Activated CD8-positive, alpha-beta T cell treated with anti-CD3 and anti-CD28 coated beads for 36 hours (primary cell): Measurements from ENCODE around the gene MGAT5B. TPM values are rescaled to one million over a fixed set of nuclear protein-coding genes. Genes with fewer than 3 reads are reported as not detected.
A peak's percentile ranks its signal among the peaks of the same experiment; 100 is the strongest.

Experiments
- ATAC-seq: fragments of 200-7000 bp; cut with Tn5 transposase; one replicate; pipeline ENCODE4 v1.10.0; 2021; ENCODE audit warnings: mild to moderate bottlenecking, moderate library complexity
- CTCF ChIA-PET: fragments of 350-600 bp; sonication (Branson Sonifier 250); formaldehyde crosslinking; loops from one replicate; lab custom pipeline; 2021; ENCODE audit warnings: antibody characterized with exemption; lab: Charles Lee
- POLR2A ChIA-PET: fragments of 350-600 bp; sonication (Branson Sonifier 250); formaldehyde crosslinking; loops from one replicate; lab custom pipeline; 2021; ENCODE audit warnings: antibody characterized with exemption; lab: Charles Lee
- DNase-seq: peaks from one replicate; pipeline ENCODE4 v3.0.0-alpha.2; 2020
- H3K27ac Mint-ChIP-seq: one replicate; pipeline ENCODE4 v1.8.0; 2021; ENCODE audit warnings: mild to moderate bottlenecking, mixed read lengths
- H3K27me3 Mint-ChIP-seq: one replicate; pipeline ENCODE4 v1.8.0; 2021; ENCODE audit warnings: mixed read lengths
- H3K36me3 Mint-ChIP-seq: one replicate; pipeline ENCODE4 v1.8.0; 2021; ENCODE audit warnings: low read depth, mixed read lengths
- H3K4me1 Mint-ChIP-seq: one replicate; pipeline ENCODE4 v1.8.0; 2021; ENCODE audit warnings: low read depth, mixed read lengths
- H3K4me3 Mint-ChIP-seq: one replicate; pipeline ENCODE4 v1.8.0; 2021; ENCODE audit warnings: mild to moderate bottlenecking, moderate library complexity, mixed read lengths
- H3K9me3 Mint-ChIP-seq: one replicate; pipeline ENCODE4 v1.8.0; 2021; ENCODE audit warnings: mixed read lengths
- intact Hi-C: fragments of 100-400 bp; cut with micrococcal nuclease; formaldehyde crosslinking; loops from one replicate; pipeline ENCODE4 v1.10.0; 2022
- total RNA-seq, 2 experiments: library from RNA; stranded (reverse); gene quantifications; one replicate each; pipeline ENCODE4 v1.2.3, GENCODE V29; 2021
- TF ChIP-seq, protein P1 (sequence below): fragments of 200-600 bp; IDR thresholded peaks from one replicate; pipeline ENCODE4 v1.8.0; 2022; ENCODE audit warnings: antibody characterized with exemption, mild to moderate bottlenecking

Gene MGAT5B
- total RNA-seq, 2 experiments from 2014 or later = not detected

GRCh38 chr17:76923491-76923890, 55.3 kb downstream of the MGAT5B start:
- ATAC-seq = no peak
- ChIA-PET POLR2A (no interaction called here), CTCF (no interaction called here)
- intact Hi-C loops = no loop called here
- TF ChIP-seq, protein P1, sequence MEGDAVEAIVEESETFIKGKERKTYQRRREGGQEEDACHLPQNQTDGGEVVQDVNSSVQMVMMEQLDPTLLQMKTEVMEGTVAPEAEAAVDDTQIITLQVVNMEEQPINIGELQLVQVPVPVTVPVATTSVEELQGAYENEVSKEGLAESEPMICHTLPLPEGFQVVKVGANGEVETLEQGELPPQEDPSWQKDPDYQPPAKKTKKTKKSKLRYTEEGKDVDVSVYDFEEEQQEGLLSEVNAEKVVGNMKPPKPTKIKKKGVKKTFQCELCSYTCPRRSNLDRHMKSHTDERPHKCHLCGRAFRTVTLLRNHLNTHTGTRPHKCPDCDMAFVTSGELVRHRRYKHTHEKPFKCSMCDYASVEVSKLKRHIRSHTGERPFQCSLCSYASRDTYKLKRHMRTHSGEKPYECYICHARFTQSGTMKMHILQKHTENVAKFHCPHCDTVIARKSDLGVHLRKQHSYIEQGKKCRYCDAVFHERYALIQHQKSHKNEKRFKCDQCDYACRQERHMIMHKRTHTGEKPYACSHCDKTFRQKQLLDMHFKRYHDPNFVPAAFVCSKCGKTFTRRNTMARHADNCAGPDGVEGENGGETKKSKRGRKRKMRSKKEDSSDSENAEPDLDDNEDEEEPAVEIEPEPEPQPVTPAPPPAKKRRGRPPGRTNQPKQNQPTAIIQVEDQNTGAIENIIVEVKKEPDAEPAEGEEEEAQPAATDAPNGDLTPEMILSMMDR = no peak
- no peaks in the 10 kb centered on the region for H3K36me3 Mint-ChIP-seq
- H3K27ac Mint-ChIP-seq = no peak overlapping the region
- DNase-seq = no peak
- no peaks in the 10 kb centered on the region for H3K27me3 Mint-ChIP-seq
- H3K4me3 Mint-ChIP-seq = no peak overlapping the region
- no peaks in the 10 kb centered on the region for H3K9me3 Mint-ChIP-seq
- no peaks in the 10 kb centered on the region for H3K4me1 Mint-ChIP-seq

DNA sequence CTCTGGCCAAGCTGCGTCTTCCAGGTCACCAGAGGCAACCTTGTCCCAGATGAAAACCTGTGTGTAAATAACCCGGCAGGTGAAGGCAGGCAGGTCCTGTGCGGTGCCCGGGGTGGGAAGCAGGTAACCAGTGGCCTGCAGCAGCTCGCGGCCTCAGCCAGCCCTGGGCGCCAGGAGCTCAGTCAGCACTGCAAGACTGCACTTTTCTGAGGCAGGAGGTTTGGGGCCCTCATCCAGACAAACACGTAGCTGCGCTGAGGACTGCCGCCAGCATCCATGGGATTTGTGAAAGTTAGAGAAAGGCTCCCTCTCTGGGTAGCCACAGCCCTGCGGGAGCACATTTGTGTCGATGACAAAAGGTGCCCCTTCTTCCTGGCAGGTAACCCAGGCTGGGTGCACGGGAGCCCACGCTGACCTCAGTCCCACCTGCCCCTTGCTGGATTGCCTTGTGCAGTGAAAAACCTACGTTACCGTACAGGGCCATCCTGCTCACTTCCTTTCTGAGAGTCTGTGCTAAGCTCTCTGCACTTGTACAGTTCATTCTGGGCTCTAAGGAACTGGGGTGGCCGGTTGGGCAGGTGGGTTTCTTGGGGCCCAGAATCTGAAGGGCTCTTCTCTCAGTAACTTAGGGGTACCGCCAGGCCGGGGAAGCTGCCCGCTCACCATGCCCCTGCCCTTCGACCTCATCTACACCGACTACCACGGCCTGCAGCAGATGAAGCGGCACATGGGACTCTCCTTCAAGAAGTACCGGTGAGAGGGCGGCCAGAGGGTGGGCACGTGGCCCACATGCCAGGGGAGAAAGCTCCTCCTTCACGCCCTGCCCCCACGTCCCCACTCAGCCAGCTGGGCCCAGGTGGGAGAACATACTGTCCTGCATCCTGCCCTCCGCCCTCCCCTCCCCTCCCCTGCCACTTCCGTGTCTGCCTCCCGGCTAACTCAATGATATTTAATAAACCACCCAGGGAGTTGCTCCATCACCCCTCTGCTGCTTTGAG, 56.4 kb downstream of the MGAT5B start:
- H3K4me1 Mint-ChIP-seq = no peaks in the 10 kb centered on the region
- no peak overlapping the region for H3K27ac Mint-ChIP-seq
- TF ChIP-seq, protein P1 = no peak
- H3K27me3 Mint-ChIP-seq = no peaks in the 10 kb centered on the region
- ChIA-PET CTCF (no interaction called here), POLR2A (no interaction called here)
- intact Hi-C loops = no loop called here
- no peak for ATAC-seq
- H3K4me3 Mint-ChIP-seq = no peak overlapping the region
- H3K9me3 Mint-ChIP-seq = no peaks in the 10 kb centered on the region
- DNase-seq = peak; percentile 12
- no peaks in the 10 kb centered on the region for H3K36me3 Mint-ChIP-seq

GRCh38 chr17:76925441-76925891, 57.3 kb downstream of the MGAT5B start:
- Mint-ChIP-seq H3K4me3 (no peak overlapping the region), H3K27me3 (no peaks in the 10 kb centered on the region), H3K27ac (no peak overlapping the region), H3K9me3 (no peaks in the 10 kb centered on the region), H3K4me1 (no peaks in the 10 kb centered on the region), H3K36me3 (no peaks in the 10 kb centered on the region)
- TF ChIP-seq, protein P1 = no peak
- ChIA-PET CTCF (no interaction called here), POLR2A (no interaction called here)
- no peak for DNase-seq
- no peak for ATAC-seq
- intact Hi-C loops = no loop called here

DNA sequence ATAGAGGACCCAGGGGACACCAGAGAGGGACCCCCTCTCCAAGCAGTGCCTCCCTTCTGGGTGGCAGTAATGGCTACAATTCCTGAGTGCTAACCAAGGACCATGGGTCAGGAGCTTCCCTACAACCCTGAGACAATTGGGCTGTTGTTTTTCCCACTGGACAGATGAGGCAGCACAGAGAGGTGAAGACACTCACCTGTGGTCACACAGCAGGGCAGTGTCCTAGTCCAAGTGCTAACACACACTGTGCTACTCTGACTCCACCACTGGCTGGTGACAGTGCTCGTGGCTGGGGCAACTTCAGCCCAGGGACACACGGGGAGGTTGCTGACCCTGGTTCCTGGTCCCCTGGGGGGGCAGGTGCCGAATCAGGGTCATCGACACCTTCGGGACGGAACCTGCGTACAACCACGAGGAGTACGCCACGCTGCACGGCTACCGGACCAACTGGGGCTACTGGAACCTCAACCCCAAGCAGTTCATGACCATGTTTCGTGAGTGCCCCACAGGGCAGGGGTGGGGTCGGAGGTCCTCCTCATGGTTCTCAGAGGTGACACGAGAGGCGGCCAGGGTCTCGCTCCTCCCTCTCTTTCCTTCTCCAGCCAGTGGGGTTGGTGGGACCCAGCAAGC, 58.1 kb downstream of the MGAT5B start:
- DNase-seq = no peak
- Mint-ChIP-seq H3K27ac (no peak overlapping the region), H3K36me3 (no peaks in the 10 kb centered on the region), H3K27me3 (no peaks in the 10 kb centered on the region), H3K4me1 (no peaks in the 10 kb centered on the region), H3K4me3 (no peak overlapping the region), H3K9me3 (no peaks in the 10 kb centered on the region)
- no peak for ATAC-seq
- TF ChIP-seq, protein P1 = no peak
- intact Hi-C loops = no loop called here
- POLR2A ChIA-PET = no interaction called here
- CTCF ChIA-PET = interaction anchor here (1.0 kb wide), 1 partner anchor 110 kb away, joined by 3 read pairs; no protein-coding TSS in a partner anchor

DNA sequence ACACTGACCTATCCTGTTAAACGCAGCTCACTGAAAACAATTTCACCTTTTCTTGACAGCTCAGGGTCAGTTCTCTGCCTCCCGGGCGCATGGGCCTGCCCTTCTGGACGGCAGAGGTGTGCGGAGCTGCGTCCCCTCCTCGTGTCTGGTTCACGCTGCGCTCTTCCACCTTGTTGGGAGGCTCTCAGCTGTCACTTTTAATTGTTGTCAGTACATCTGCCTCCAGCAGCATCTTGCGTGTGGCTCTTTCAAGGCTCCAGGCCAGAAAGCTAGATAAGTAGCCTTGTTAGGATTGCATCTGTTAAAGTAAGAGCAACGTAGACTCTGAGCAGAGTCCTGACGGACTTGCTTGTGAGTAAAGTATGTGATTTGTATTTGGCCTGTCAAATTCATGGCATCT, 59.4 kb downstream of the MGAT5B start:
- no peaks in the 10 kb centered on the region for H3K36me3 Mint-ChIP-seq

More for the DNA sequence above, 59.4 kb downstream of the MGAT5B start:
- TF ChIP-seq, protein P1 = no peak
- H3K27ac Mint-ChIP-seq = no peak overlapping the region
- ATAC-seq (no peak), DNase-seq (no peak)
- H3K4me1 Mint-ChIP-seq = no peaks in the 10 kb centered on the region
- H3K27me3 Mint-ChIP-seq = no peaks in the 10 kb centered on the region
- no peak overlapping the region for H3K4me3 Mint-ChIP-seq
- H3K9me3 Mint-ChIP-seq = no peaks in the 10 kb centered on the region
- POLR2A ChIA-PET = no interaction called here
- intact Hi-C loops = no loop called here
- CTCF ChIA-PET = interaction anchor here (1.0 kb wide), 1 partner anchor 112 kb away, joined by 3 read pairs; no protein-coding TSS in a partner anchor
